Inflammatory macrophage treated with lipopolysaccharide for 1 hour (primary cell): ENCODE results near the gene EFNA5.
A peak's percentile ranks its signal among the peaks of the same experiment; 100 is the strongest.
"Not testable (repeated sequence)": the region's sequence is repeated elsewhere in the genome, so short reads cannot be mapped to it uniquely, and the experiment has no call there.

Experiments used
- DNase-seq, 2 donors: peaks; one replicate each; pipeline ENCODE4 v3.0.0-alpha.2; 2020 to 2022

The EFNA5 gene

GRCh38 chr5:107476783-107477182 is 194.0 kb downstream of the EFNA5 start:
- DNase-seq, result peak in 1 of 2 donors; percentile 6

GRCh38 chr5:107474716-107475489 is 195.8 kb downstream of the EFNA5 start:
- peak; percentile 51 to 82 for DNase-seq

GRCh38 chr5:107474361-107474715 is 196.4 kb downstream of the EFNA5 start:
- DNase-seq, result no peak

GRCh38 chr5:107472620-107473064 is 198.1 kb downstream of the EFNA5 start:
- no peak for DNase-seq

GRCh38 chr5:107470295-107470582 is 200.5 kb downstream of the EFNA5 start:
- DNase-seq, result no peak

- DNase-seq, result peak; percentile 63 to 78
These were observed 201.0 kb downstream of the EFNA5 start for GRCh38 chr5:107469485-107470294.

- DNase-seq, result no peak
These were observed 201.7 kb downstream of the EFNA5 start for GRCh38 chr5:107469064-107469463.

GRCh38 chr5:107468276-107468675 is 202.5 kb downstream of the EFNA5 start:
- DNase-seq, result no peak

GRCh38 chr5:107467137-107467932 is 203.4 kb downstream of the EFNA5 start:
- no peak for DNase-seq

GRCh38 chr5:107466233-107466769 is 204.4 kb downstream of the EFNA5 start:
- no peak for DNase-seq

GRCh38 chr5:107464876-107465275 is 205.9 kb downstream of the EFNA5 start:
- DNase-seq, result no peak

GRCh38 chr5:107464416-107464815 is 206.3 kb downstream of the EFNA5 start:
- DNase-seq, result no peak

- no peak for DNase-seq
These were observed 207.0 kb downstream of the EFNA5 start for GRCh38 chr5:107463731-107464130.

- DNase-seq, result no peak
These were observed 209.0 kb downstream of the EFNA5 start for GRCh38 chr5:107461770-107462169.

GRCh38 chr5:107460789-107461188 is 209.9 kb downstream of the EFNA5 start:
- DNase-seq, result no peak

GRCh38 chr5:107459605-107460004 is 211.1 kb downstream of the EFNA5 start:
- no peak for DNase-seq

- DNase-seq, result no peak
These were observed 212.4 kb downstream of the EFNA5 start for GRCh38 chr5:107458322-107458721.

- DNase-seq, result no peak
These were observed 212.9 kb downstream of the EFNA5 start for GRCh38 chr5:107457881-107458280.

GRCh38 chr5:107457138-107457537 is 213.6 kb downstream of the EFNA5 start:
- no peak for DNase-seq

GRCh38 chr5:107456281-107456715 is 214.4 kb downstream of the EFNA5 start:
- DNase-seq, result no peak

- DNase-seq, result no peak
These were observed 215.6 kb downstream of the EFNA5 start for GRCh38 chr5:107455111-107455544.

GRCh38 chr5:107451827-107452226 is 218.9 kb downstream of the EFNA5 start:
- DNase-seq, result not testable (repeated sequence)

GRCh38 chr5:107451028-107451427 is 219.7 kb downstream of the EFNA5 start:
- no peak for DNase-seq
